ENCODE results near the gene RHOC. TPM values are rescaled to one million over a fixed set of nuclear protein-coding genes. Genes with fewer than 3 reads are reported as not detected.

The RHOC gene
- total RNA-seq, 1 experiment from 2014 or later = 128 TPM

GRCh38 chr1:112677501-112677900 is 29.4 kb downstream of the RHOC start:
- no TSS peak for BruUV-seq (replicated peaks)
- no peak overlapping the region for H3K4me3 ChIP-seq (ENCODE audit: low read depth, low read length)
- TF ChIP-seq, protein P1, sequence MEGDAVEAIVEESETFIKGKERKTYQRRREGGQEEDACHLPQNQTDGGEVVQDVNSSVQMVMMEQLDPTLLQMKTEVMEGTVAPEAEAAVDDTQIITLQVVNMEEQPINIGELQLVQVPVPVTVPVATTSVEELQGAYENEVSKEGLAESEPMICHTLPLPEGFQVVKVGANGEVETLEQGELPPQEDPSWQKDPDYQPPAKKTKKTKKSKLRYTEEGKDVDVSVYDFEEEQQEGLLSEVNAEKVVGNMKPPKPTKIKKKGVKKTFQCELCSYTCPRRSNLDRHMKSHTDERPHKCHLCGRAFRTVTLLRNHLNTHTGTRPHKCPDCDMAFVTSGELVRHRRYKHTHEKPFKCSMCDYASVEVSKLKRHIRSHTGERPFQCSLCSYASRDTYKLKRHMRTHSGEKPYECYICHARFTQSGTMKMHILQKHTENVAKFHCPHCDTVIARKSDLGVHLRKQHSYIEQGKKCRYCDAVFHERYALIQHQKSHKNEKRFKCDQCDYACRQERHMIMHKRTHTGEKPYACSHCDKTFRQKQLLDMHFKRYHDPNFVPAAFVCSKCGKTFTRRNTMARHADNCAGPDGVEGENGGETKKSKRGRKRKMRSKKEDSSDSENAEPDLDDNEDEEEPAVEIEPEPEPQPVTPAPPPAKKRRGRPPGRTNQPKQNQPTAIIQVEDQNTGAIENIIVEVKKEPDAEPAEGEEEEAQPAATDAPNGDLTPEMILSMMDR (IDR thresholded peaks at IDR 0.05; ENCODE audit: insufficient read depth in 1 of 2, low read depth in 1 of 2, low read length in 1 of 2, severe bottlenecking in 1 of 2, unreplicated experiment in 1 of 2) = no peak
- H3K9me3 Mint-ChIP-seq (ENCODE audit: unreplicated experiment) = no peaks in the 10 kb centered on the region
- no peak for DNase-seq
- intact Hi-C loops (cut with micrococcal nuclease; ENCODE audit: unreplicated experiment) = no loop called here
- H3K36me3 Mint-ChIP-seq (ENCODE audit: insufficient read depth, unreplicated experiment) = peaks cover 21% of the 10 kb centered on the region
- no peak overlapping the region for H3K4me3 Mint-ChIP-seq (ENCODE audit: unreplicated experiment)
- H3K9me3 ChIP-seq = no peaks in the 10 kb centered on the region
- peaks cover 14% of the 10 kb centered on the region for H3K4me1 ChIP-seq
- no peaks in the 10 kb centered on the region for H3K36me3 ChIP-seq (ENCODE audit: control insufficient read depth, insufficient read depth, low read length)
- ChIA-PET CTCF (no interaction called here), POLR2A (no interaction called here)
- peaks cover 13% of the 10 kb centered on the region for H3K4me1 Mint-ChIP-seq (ENCODE audit: low read depth, unreplicated experiment)
- no peaks in the 10 kb centered on the region for H3K27me3 ChIP-seq (replicated peaks; ENCODE audit: control insufficient read depth, insufficient read depth, low read length)
- H3K27me3 Mint-ChIP-seq (ENCODE audit: insufficient read depth, unreplicated experiment) = no peaks in the 10 kb centered on the region
- no peak overlapping the region for H3K27ac Mint-ChIP-seq (ENCODE audit: unreplicated experiment)

DNA sequence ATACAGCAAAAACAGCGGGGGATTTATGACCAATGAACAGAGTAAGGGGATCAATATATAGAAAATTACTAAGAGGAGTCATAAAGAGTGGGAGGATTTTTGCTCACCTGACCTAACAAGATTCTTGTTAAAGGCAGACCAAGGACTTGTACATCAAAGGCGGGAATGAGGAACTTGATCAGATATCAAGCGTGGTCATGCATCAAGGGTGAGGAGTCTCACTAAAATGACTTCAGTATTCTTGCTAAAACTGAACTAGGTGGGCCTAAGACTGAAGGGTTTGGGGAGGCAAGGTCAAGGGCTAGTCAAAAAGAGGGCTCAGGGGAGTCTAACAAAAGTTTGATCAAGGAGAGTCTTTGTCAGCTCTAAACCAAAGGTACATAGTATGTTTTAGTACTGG is 30.4 kb downstream of the RHOC start:
- no peaks in the 10 kb centered on the region for H3K9me3 ChIP-seq
- H3K27me3 ChIP-seq (replicated peaks; ENCODE audit: control insufficient read depth, insufficient read depth, low read length) = no peaks in the 10 kb centered on the region
- Mint-ChIP-seq H3K36me3 (ENCODE audit: insufficient read depth, unreplicated experiment) (peaks cover 31% of the 10 kb centered on the region), H3K4me3 (ENCODE audit: unreplicated experiment) (peak overlapping the region; percentile 88), H3K27me3 (ENCODE audit: insufficient read depth, unreplicated experiment) (no peaks in the 10 kb centered on the region), H3K9me3 (ENCODE audit: unreplicated experiment) (no peaks in the 10 kb centered on the region), H3K4me1 (ENCODE audit: low read depth, unreplicated experiment) (peaks cover 13% of the 10 kb centered on the region), H3K27ac (ENCODE audit: unreplicated experiment) (no peak overlapping the region)
- H3K4me3 ChIP-seq (ENCODE audit: low read depth, low read length) = no peak overlapping the region
- ChIA-PET CTCF (interaction anchor here (1.2 kb wide), 1 partner anchor 22 kb away, joined by 3 read pairs; no protein-coding TSS in a partner anchor), POLR2A (no interaction called here)
- TF ChIP-seq, protein P1 (IDR thresholded peaks at IDR 0.05; ENCODE audit: insufficient read depth in 1 of 2, low read depth in 1 of 2, low read length in 1 of 2, severe bottlenecking in 1 of 2, unreplicated experiment in 1 of 2) = no peak
- intact Hi-C loops (cut with micrococcal nuclease; ENCODE audit: unreplicated experiment) = no loop called here
- BruUV-seq (replicated peaks) = no TSS peak
- H3K4me1 ChIP-seq = peaks cover 14% of the 10 kb centered on the region
- no peak for DNase-seq
- H3K36me3 ChIP-seq (ENCODE audit: control insufficient read depth, insufficient read depth, low read length) = no peaks in the 10 kb centered on the region

- intact Hi-C loops (cut with micrococcal nuclease; ENCODE audit: unreplicated experiment) = loop anchor here (2.0 kb wide), 1 partner anchor 23 kb away; no protein-coding TSS in a partner anchor
- no peaks in the 10 kb centered on the region for H3K27me3 ChIP-seq (replicated peaks; ENCODE audit: control insufficient read depth, insufficient read depth, low read length)
- DNase-seq = no peak
- peak overlapping the region; percentile 53 for H3K4me3 ChIP-seq (ENCODE audit: low read depth, low read length)
- TF ChIP-seq, protein P1 (IDR thresholded peaks at IDR 0.05; ENCODE audit: insufficient read depth in 1 of 2, low read depth in 1 of 2, low read length in 1 of 2, severe bottlenecking in 1 of 2, unreplicated experiment in 1 of 2) = no peak
- H3K4me1 Mint-ChIP-seq (ENCODE audit: low read depth, unreplicated experiment) = peaks cover 13% of the 10 kb centered on the region
- peak overlapping the region; percentile 15 for H3K27ac Mint-ChIP-seq (ENCODE audit: unreplicated experiment)
- H3K27me3 Mint-ChIP-seq (ENCODE audit: insufficient read depth, unreplicated experiment) = no peaks in the 10 kb centered on the region
- BruUV-seq (replicated peaks) = TSS peak; percentile 22
- no peaks in the 10 kb centered on the region for H3K9me3 ChIP-seq
- H3K4me3 Mint-ChIP-seq (ENCODE audit: unreplicated experiment) = peak overlapping the region; percentile 88
- peaks cover 14% of the 10 kb centered on the region for H3K4me1 ChIP-seq
- no peaks in the 10 kb centered on the region for H3K9me3 Mint-ChIP-seq (ENCODE audit: unreplicated experiment)
- H3K36me3 Mint-ChIP-seq (ENCODE audit: insufficient read depth, unreplicated experiment) = peaks cover 37% of the 10 kb centered on the region
- H3K36me3 ChIP-seq (ENCODE audit: control insufficient read depth, insufficient read depth, low read length) = no peaks in the 10 kb centered on the region
- CTCF ChIA-PET = interaction anchor here (0.5 to 2.0 kb wide), 4 partner anchors 23 to 478 kb away, joined by 3 to 7 read pairs (median 3); no protein-coding TSS in a partner anchor
- POLR2A ChIA-PET = interaction anchor here (1.6 kb wide), 1 partner anchor 29 kb away, joined by 6 read pairs; no protein-coding TSS in a partner anchor
These were observed 31.1 kb downstream of the RHOC start for GRCh38 chr1:112675728-112676381.
